Thyroid gland (tissue), 4 donors: Measurements from ENCODE around the gene MIF4GD.
"Not testable (repeated sequence)": the region's sequence is repeated elsewhere in the genome, so short reads cannot be mapped to it uniquely, and the experiment has no call there.

Experiments
- CTCF ChIP-seq, 6 experiments: fragments of 200-600 bp in 3 of 6; fragments of 450-650 bp in 3 of 6; sonication (generic) in 3 of 6; IDR thresholded peaks; one replicate each; pipeline ENCODE4 v1.5.1; 2016 to 2019; ENCODE audit warnings: antibody characterized with exemption in 6 of 6, mild to moderate bottlenecking in 2 of 6, inconsistent platforms in 1 of 6, moderate library complexity in 1 of 6
- POLR2A ChIP-seq, 2 donors: fragments of 450-650 bp; IDR thresholded peaks; one replicate each; pipeline ENCODE4 v1.6.1; 2017; ENCODE audit warnings: antibody characterized with exemption in 2 of 2, mild to moderate bottlenecking in 2 of 2, moderate library complexity in 1 of 2

DNA sequence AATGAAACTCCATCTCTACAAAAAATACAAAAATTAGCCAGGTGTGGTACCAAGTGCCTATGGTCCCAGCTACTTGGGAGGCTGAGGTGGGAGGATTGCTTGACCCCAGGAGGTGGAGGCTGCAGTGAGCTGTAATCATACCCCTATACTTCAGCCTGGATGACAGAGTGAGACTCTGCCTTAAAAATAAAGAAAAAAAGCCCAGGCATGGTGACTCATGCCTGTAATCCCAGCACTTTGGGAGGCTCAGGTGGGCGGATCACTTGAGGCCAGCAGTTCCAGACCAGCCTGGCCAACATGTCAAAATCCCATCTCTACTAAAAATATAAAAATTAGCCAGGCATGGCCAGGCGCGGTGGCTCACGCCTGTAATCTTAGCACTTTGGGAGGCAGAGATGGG, 9.2 kb upstream of the MIF4GD start:
- TF ChIP-seq CTCF, POLR2A (IDR thresholded peaks at IDR 0.05): not testable (repeated sequence)
